HFFc6 (cell line): ENCODE results near the gene TSC22D1. TPM values are rescaled to one million over a fixed set of nuclear protein-coding genes. Genes with fewer than 3 reads are reported as not detected.

Experiments
- DNase-seq: peaks from one replicate; pipeline ENCODE4 v3.0.0-alpha.2; 2018
- H3K27ac Mint-ChIP-seq: 2 replicates; pipeline ENCODE4 v1.8.0; 2020; ENCODE audit warnings: mild to moderate bottlenecking, mixed read lengths
- H3K27me3 Mint-ChIP-seq: 2 replicates; pipeline ENCODE4 v1.8.0; 2021; ENCODE audit warnings: mild to moderate bottlenecking, moderate library complexity, mixed read lengths; ENCODE audit not compliant: insufficient read depth
- H3K36me3 Mint-ChIP-seq: 2 replicates; pipeline ENCODE4 v1.8.0; 2021; ENCODE audit warnings: low read depth, mixed read lengths
- H3K4me1 Mint-ChIP-seq: 2 replicates; pipeline ENCODE4 v1.8.0; 2020; ENCODE audit warnings: low read depth, mixed read lengths
- H3K4me3 Mint-ChIP-seq: 2 replicates; pipeline ENCODE4 v1.8.0; 2020; ENCODE audit warnings: mild to moderate bottlenecking, moderate library complexity, mixed read lengths
- H3K9me3 Mint-ChIP-seq: 2 replicates; pipeline ENCODE4 v1.8.0; 2020; ENCODE audit warnings: mild to moderate bottlenecking, mixed read lengths
- total RNA-seq, 6 experiments: library from RNA; stranded (reverse); fragmentation: NEBNext Ultra II Directional; extraction: Animal tissue kit (Norgen Biotek cat#: 25700); gene quantifications; 2 replicates in 1 of 6; 3 replicates in 5 of 6; pipeline ENCODE4 v1.2.3, GENCODE V29; 2021
- TF ChIP-seq, protein P1 (sequence below): fragments of 200-600 bp; sonication (generic); IDR thresholded peaks from 2 replicates; pipeline ENCODE4 v1.5.0; 2021; ENCODE audit warnings: antibody characterized with exemption, mild to moderate bottlenecking

The TSC22D1 gene
- total RNA-seq, 6 experiments from 2014 or later = 42.3 to 49.4 (median 45.2) TPM

GRCh38 chr13:44452418-44452817 is 123.7 kb downstream of the TSC22D1 start:
- H3K9me3 Mint-ChIP-seq = peaks cover 9% of the 10 kb centered on the region; the same call in 1 of the 2 replicates
- no peaks in the 10 kb centered on the region for H3K4me1 Mint-ChIP-seq
- TF ChIP-seq, protein P1, sequence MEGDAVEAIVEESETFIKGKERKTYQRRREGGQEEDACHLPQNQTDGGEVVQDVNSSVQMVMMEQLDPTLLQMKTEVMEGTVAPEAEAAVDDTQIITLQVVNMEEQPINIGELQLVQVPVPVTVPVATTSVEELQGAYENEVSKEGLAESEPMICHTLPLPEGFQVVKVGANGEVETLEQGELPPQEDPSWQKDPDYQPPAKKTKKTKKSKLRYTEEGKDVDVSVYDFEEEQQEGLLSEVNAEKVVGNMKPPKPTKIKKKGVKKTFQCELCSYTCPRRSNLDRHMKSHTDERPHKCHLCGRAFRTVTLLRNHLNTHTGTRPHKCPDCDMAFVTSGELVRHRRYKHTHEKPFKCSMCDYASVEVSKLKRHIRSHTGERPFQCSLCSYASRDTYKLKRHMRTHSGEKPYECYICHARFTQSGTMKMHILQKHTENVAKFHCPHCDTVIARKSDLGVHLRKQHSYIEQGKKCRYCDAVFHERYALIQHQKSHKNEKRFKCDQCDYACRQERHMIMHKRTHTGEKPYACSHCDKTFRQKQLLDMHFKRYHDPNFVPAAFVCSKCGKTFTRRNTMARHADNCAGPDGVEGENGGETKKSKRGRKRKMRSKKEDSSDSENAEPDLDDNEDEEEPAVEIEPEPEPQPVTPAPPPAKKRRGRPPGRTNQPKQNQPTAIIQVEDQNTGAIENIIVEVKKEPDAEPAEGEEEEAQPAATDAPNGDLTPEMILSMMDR = no peak
- H3K36me3 Mint-ChIP-seq = peaks cover 22% of the 10 kb centered on the region
- no peaks in the 10 kb centered on the region; the same call in 1 of the 2 replicates for H3K27me3 Mint-ChIP-seq
- no peak overlapping the region for H3K27ac Mint-ChIP-seq
- no peak for DNase-seq
- H3K4me3 Mint-ChIP-seq = no peak overlapping the region

DNA sequence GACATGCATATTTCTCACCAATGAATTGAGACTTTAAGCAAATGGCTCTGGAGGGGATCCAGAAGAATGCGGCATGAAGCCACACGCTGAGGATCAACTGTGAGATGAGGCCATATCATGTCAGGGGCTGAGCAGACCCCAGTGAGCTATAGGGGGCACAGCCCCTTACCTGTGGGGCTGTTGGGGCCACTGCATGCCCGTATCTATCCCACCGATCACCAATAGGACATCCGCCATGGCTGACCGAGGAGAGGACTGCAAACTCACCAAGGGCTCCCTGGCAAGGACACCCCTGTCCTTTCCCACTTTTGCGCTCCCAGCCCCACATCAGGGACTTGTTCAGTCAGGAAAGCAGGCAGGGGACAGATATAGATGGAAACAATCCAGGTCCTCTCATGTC is 124.5 kb downstream of the TSC22D1 start:
- DNase-seq = no peak

DNA sequence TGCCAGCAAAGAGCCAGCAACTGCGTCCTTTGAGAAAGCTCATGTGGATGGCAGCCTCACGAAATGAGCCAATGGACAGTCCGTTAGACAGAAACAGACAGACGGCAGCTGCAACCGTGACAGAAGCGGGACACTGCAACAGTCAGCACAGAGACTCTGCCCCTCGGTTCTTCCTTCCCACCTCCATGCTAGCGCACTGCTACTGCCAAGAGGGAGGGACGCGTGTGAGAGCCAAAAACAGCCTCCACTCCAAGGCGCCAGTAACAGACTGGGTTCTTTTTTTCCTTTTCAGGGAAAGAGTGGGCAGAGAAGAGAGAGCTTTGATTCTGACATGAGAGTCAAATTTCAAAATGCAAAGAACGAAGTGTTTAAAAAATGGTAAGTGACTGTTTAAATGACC is 125.0 kb downstream of the TSC22D1 start:
- no peaks in the 10 kb centered on the region for H3K4me1 Mint-ChIP-seq
- H3K4me3 Mint-ChIP-seq = no peak overlapping the region
- peaks cover 6% of the 10 kb centered on the region; the same call in 1 of the 2 replicates for H3K9me3 Mint-ChIP-seq
- H3K27ac Mint-ChIP-seq = no peak overlapping the region
- H3K27me3 Mint-ChIP-seq = no peaks in the 10 kb centered on the region; the same call in 1 of the 2 replicates
- no peak for DNase-seq
- TF ChIP-seq, protein P1 = no peak
- peaks cover 15% of the 10 kb centered on the region; the same call in 1 of the 2 replicates for H3K36me3 Mint-ChIP-seq

More for the DNA sequence above, 124.5 kb downstream of the TSC22D1 start:
- no peak overlapping the region for H3K27ac Mint-ChIP-seq
- peaks cover 20% of the 10 kb centered on the region for H3K36me3 Mint-ChIP-seq
- peaks cover 9% of the 10 kb centered on the region; the same call in 1 of the 2 replicates for H3K9me3 Mint-ChIP-seq
- no peaks in the 10 kb centered on the region; the same call in 1 of the 2 replicates for H3K27me3 Mint-ChIP-seq
- H3K4me3 Mint-ChIP-seq = no peak overlapping the region
- TF ChIP-seq, protein P1 = no peak
- H3K4me1 Mint-ChIP-seq = no peaks in the 10 kb centered on the region

DNA sequence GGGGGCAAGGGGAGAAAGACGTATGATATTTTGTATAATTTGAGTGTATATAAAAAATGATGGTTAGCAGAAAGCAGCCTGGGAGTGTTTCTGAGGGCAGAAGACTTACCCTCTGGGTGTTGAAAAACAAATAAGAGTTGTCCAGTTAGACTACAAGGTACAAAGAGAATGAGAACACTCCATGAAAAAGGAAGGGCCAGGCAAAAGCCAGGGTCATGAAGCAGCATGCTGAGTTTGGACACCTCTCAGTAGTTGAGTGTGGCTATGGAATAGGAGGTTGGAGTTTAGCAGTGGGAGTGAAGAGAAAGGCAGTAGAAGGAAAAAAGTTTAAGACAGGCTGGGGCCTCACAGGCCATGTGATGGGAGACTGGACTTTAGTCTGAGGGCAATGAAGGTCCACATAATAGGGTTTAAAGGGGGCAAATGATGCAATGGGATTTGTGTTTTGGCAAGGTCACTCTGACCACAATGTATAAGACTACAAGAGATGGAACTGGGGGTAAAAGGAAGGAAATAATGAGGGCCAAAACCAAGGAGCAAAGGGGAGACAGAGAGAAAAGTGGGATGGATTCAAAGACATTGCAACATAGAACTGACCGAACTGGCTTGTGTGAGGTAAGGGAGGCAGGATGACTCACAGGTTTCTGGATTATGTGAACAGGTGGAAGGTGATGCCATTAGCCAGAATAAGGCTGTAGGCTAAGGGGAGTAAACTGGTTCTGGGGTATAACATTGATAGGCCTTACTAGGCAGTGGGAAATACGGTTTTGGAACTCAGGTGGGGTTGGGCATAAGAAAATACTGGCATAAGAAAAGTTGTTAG is 125.9 kb downstream of the TSC22D1 start:
- TF ChIP-seq, protein P1 = no peak
- H3K4me1 Mint-ChIP-seq = no peaks in the 10 kb centered on the region
- no peaks in the 10 kb centered on the region; the same call in 1 of the 2 replicates for H3K27me3 Mint-ChIP-seq
- no peak for DNase-seq
- no peak overlapping the region for H3K4me3 Mint-ChIP-seq
- peaks cover 8% of the 10 kb centered on the region; the same call in 1 of the 2 replicates for H3K36me3 Mint-ChIP-seq
- no peak overlapping the region for H3K27ac Mint-ChIP-seq
- H3K9me3 Mint-ChIP-seq = no peaks in the 10 kb centered on the region

GRCh38 chr13:44448875-44449274 is 127.3 kb downstream of the TSC22D1 start:
- no peak overlapping the region for H3K27ac Mint-ChIP-seq
- H3K4me3 Mint-ChIP-seq = no peak overlapping the region
- TF ChIP-seq, protein P1 = no peak
- no peaks in the 10 kb centered on the region for H3K4me1 Mint-ChIP-seq
- peaks cover 8% of the 10 kb centered on the region; the same call in 1 of the 2 replicates for H3K36me3 Mint-ChIP-seq
- H3K27me3 Mint-ChIP-seq = no peaks in the 10 kb centered on the region; the same call in 1 of the 2 replicates
- DNase-seq = no peak
- no peaks in the 10 kb centered on the region for H3K9me3 Mint-ChIP-seq
